ENCODE measurements around the gene DTHD1.

DTHD1 gene

DNA sequence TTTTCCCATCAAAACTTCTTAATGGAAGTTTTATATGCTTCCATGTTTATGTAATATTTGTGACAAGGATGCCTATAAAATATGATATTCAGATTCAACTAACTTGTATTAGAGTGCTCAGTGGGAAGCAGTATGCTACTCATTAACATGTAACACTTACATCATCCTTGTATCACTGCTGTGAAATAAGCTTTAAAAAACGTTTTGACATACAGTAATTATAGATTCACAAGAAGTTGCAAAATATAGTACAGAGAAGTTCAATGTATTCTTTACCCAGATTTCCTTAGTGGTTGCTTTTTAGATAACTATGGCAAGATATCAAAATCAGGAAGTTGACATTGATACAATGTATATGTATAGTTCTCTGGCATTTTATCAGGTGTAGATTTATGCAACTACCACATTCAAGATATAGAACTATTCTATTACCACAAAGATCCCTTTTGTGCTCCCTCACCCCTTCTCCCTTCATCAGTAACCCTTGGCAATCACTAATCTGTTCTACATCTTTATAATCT lies 56.3 kb downstream of the DTHD1 start:
- no peak for DNase-seq
- no peaks in the 10 kb centered on the region for H3K9me3 Mint-ChIP-seq
- H3K36me3 Mint-ChIP-seq (ENCODE audit: low read depth), result no peaks in the 10 kb centered on the region
- no peak for TF ChIP-seq CTCF (IDR thresholded peaks at IDR 0.05)
- no peak overlapping the region for H3K27ac Mint-ChIP-seq
- H3K27me3 Mint-ChIP-seq (ENCODE audit: low read depth, poor library complexity), result no peaks in the 10 kb centered on the region
- no peak overlapping the region for H3K4me3 Mint-ChIP-seq
- H3K4me1 Mint-ChIP-seq, result peaks cover 12% of the 10 kb centered on the region

DNA sequence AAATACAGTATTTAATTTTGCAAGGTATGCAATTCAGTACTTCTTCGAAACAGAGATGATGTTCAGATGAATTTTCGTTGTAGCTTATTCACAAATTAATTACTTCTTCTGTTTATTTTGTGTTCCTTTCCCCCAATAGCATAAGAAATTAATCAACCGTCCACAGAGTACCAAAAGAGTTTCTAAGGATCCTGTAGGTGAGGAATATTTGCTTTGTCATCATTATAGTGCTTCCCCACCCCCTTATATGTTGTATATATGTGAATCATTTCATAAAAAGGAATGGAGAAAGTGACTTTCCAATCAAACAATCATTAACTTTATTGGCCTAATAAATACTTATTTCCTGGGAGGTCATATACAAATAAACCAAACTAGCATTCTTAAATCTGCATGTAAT lies 57.6 kb downstream of the DTHD1 start:
- no peak for DNase-seq
- no peak overlapping the region for H3K4me3 Mint-ChIP-seq
- no peak for TF ChIP-seq CTCF (IDR thresholded peaks at IDR 0.05)
- no peak overlapping the region for H3K27ac Mint-ChIP-seq
- H3K9me3 Mint-ChIP-seq, result no peaks in the 10 kb centered on the region
- peaks cover 18% of the 10 kb centered on the region for H3K4me1 Mint-ChIP-seq
- H3K27me3 Mint-ChIP-seq (ENCODE audit: low read depth, poor library complexity), result no peaks in the 10 kb centered on the region
- no peaks in the 10 kb centered on the region for H3K36me3 Mint-ChIP-seq (ENCODE audit: low read depth)

GRCh38 chr4:36341936-36342335 lies 60.5 kb downstream of the DTHD1 start:
- DNase-seq, result no peak
- Mint-ChIP-seq H3K27me3 (ENCODE audit: low read depth, poor library complexity) (no peaks in the 10 kb centered on the region), H3K4me1 (peaks cover 8% of the 10 kb centered on the region), H3K36me3 (ENCODE audit: low read depth) (no peaks in the 10 kb centered on the region), H3K9me3 (no peaks in the 10 kb centered on the region), H3K4me3 (no peak overlapping the region), H3K27ac (no peak overlapping the region)
- TF ChIP-seq CTCF (IDR thresholded peaks at IDR 0.05), result no peak

GRCh38 chr4:36343501-36344175 lies 62.2 kb downstream of the DTHD1 start:
- Mint-ChIP-seq H3K27me3 (ENCODE audit: low read depth, poor library complexity) (no peaks in the 10 kb centered on the region), H3K9me3 (no peaks in the 10 kb centered on the region), H3K4me3 (no peak overlapping the region), H3K36me3 (ENCODE audit: low read depth) (no peaks in the 10 kb centered on the region), H3K27ac (peak overlapping the region; percentile 15), H3K4me1 (peaks cover 6% of the 10 kb centered on the region)
- TF ChIP-seq CTCF (IDR thresholded peaks at IDR 0.05), result no peak
- no peak for DNase-seq

- H3K27me3 Mint-ChIP-seq (ENCODE audit: low read depth, poor library complexity), result no peaks in the 10 kb centered on the region
- no peak overlapping the region for H3K27ac Mint-ChIP-seq
- no peaks in the 10 kb centered on the region for H3K36me3 Mint-ChIP-seq (ENCODE audit: low read depth)
- no peak for DNase-seq
- H3K4me1 Mint-ChIP-seq, result peaks cover 13% of the 10 kb centered on the region
- no peak for TF ChIP-seq CTCF (IDR thresholded peaks at IDR 0.05)
- no peaks in the 10 kb centered on the region for H3K9me3 Mint-ChIP-seq
- no peak overlapping the region for H3K4me3 Mint-ChIP-seq
These were observed 67.1 kb downstream of the DTHD1 start for GRCh38 chr4:36348403-36348938.
